GM18517 (cell line): ENCODE measurements around the gene OSGEPL1.
A peak's percentile ranks its signal among the peaks of the same experiment; 100 is the strongest.
"Not testable (repeated sequence)": the region's sequence is repeated elsewhere in the genome, so short reads cannot be mapped to it uniquely, and the experiment has no call there.

ENCODE experiments used
- ATAC-seq: cut with Tn5 transposase; IDR thresholded peaks from one replicate; pipeline ENCODE4 v1.9.1; 2021; ENCODE audit warnings: mild to moderate bottlenecking, moderate library complexity; ENCODE audit not compliant: unreplicated experiment

Gene OSGEPL1

GRCh38 chr2:189762551-189763298 is at the start of gene OSGEPL1:
TSS of gene OSGEPL1 (minus strand) at chr2:189762792. CDS start at chr2:189761640, 1,152 bp downstream.
- peak; percentile 96 for ATAC-seq

GRCh38 chr2:189803431-189803830 is 40.8 kb upstream of the OSGEPL1 start:
- no peak for ATAC-seq

DNA sequence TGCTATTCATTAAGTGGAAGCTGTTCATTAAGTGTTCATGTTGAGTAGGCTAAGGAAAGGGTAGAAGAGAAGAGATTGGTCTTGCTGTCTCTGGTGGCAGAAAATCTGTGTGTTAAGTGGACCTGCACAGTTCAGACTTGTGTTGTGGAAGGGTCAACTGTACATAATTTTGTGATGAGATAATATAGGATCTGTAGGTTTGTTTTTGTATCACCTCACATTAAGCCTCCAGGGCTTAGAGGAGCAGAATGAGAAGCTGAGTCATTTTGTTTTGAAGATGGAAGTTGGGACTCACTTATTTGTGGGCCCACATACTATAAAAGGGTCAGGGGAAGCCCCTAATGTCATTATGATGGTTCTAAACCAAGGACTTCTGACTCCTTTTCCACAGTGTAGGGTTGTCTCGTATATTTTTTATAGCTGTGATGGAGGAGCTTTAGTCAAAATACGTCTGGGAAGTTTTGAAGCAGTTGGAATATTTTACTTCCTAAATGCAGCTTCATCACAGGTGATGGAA is 39.9 kb upstream of the OSGEPL1 start:
- no peak for ATAC-seq

DNA sequence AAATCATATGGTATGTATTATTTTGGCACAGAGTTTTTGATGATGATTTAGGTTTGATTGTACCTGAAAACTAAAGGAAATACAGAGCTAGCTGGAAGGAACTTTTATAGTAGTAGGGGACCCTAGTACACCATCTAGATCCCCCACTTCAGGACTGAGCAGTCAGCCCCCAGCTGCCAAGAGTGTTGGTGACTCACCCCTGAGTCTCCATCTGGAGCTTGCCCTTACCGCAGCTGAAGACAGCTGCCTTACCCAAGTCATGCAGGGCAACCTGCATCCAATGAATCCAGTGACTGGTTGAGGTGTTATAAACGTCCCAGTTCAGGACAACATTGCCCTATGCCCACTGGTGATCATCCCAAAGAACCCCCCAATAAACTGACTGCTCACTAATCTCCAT is 36.9 kb upstream of the OSGEPL1 start:
- no peak for ATAC-seq

DNA sequence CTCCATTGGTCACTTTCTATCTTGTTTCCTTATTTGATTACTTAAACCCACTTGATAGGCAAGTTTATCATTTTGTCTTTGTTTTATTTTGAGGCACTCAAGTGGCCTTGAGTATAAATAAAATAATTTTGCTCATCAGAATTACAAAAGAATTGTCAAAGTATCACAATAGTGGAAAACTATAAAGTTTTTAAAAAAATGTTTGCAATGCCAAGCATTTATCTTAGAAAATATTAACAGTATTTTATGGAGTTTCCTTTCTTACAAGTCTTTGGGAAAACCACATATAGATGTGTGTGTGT is 36.4 kb upstream of the OSGEPL1 start:
- ATAC-seq = no peak

- peak; percentile 86 for ATAC-seq
Observed at GRCh38 chr2:189798312-189799029, 35.9 kb upstream of the OSGEPL1 start.

DNA sequence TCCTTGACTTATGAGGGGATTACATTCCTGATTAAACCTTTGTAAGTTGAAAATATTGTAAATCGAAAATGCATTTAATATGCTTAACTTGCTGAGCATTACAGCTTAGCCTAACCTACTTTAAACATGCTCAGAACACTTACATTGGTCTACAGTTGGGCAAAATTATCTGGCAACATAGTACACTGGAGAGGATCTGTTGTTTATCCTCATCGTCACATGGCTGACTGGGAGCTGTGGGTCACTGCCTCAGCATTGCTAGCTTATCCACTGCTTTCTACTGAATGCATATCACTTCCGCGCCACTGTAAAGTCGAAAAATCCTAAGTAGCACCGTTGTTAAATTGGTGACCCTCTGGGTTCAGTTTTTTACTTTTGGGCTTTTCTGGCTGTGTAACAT is 35.3 kb upstream of the OSGEPL1 start:
- ATAC-seq = no peak

- no peak for ATAC-seq
Observed at GRCh38 chr2:189794310-189794709, 31.7 kb upstream of the OSGEPL1 start.

DNA sequence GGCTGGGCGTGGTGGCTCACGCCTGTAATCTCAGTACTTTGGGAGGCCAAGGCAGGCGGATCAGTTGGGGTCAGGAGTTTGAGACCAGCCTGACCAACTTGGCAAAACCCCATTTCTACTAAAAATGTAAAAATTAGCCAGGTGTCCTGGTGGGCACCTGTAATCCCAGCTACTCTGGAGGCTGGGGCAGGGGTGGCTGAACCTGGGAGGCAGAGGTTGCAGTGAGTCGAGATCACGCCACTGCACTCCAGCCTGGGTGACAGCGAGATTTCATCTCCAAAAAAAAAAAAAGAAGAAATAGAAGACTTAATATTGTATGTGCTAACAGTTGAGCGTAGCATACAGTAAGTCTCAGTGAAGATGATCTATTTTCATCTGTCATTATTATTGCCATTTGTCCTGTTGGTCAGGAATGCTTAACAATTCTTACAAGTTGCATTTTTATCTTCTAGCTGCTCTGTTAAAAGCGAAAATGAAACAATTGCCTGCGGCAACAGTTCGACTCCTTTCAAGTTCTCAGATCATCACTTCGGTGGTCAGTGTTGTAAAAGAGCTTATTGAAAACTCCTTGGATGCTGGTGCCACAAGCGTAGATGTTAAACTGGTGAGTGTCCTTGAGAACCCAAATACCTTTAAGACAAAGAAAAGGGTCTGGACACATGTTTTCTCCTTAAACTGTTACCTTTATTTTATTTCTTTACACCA is 28.9 kb upstream of the OSGEPL1 start:
- no peak for ATAC-seq

DNA sequence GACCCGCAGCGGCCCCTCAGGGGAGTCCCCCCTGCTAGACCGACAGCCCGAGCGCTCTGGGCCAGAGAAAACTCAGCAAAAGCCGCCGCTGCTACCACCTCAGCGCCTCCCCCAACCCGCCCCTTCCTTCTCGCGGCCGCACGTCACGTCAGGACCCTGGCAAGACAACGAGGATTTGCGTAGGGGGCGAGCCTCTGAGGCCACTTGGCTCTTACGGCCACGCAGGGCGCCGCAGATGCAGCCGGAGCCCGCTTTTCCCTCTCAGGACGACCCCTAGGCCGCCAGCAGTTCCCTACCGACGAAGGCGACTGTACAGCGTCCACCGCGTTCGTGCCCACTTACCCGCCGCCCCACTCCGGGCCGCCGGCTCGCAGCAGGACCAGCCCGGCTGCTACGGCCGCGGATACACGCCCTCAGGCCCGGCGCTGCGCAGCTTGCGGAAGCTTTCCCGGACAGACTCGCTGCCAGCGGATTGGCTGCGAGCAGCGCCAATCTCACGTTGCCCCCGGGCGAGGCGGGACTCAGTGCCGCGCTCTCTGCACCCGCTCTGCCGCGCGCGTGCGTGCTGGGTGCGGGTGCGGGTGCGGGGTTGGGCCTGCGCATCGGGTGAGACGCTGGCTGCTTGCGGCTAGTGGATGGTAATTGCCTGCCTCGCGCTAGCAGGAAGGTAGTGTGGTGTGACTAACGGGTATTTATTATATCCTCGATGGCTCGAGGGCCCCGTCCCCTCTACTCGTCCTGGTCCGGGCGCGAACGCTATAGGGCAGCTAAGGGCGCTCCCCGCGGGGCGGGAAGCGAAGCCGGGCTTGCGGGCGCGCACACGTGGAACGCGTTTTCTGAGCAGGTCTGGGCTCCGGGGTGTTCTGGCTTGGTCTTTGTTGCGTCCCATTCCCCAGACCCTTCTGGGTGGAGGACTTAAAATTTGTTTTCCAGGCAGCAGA is 21.6 kb upstream of the OSGEPL1 start, which contains the start of the genes ORMDL1 and PMS1:
Gene ORMDL1 (minus strand): TSS at position 413 of the 941 bp plus-strand sequence. CDS start 1,744 bp downstream, outside the sequence.
Gene PMS1 (plus strand): TSS at position 524 of the 941 bp plus-strand sequence. CDS start 7,360 bp downstream, outside the sequence.
- peak; percentile 93 for ATAC-seq

DNA sequence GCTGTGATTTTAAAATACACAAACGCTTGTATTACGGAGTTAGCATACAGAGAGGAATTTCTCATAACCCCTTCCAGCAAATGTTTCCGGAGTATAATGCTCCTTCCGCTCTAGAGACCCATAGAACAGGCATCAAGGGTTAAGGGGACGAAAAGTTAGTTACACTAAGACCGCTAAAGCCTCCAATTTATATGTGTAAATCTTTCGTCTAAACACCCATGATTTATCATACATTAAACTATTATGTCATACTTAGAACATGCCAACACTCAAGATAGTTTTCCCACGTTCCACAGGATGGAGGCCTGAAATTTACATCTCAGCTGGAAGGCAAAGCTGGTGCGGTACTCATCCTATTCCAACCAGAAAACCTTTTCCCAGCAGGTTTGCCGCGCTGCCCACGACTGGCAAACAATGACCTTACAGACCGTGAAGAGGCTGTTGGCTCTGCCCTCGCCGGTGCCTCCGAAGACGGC is 20.9 kb upstream of the OSGEPL1 start:
- ATAC-seq = peak; percentile 21

DNA sequence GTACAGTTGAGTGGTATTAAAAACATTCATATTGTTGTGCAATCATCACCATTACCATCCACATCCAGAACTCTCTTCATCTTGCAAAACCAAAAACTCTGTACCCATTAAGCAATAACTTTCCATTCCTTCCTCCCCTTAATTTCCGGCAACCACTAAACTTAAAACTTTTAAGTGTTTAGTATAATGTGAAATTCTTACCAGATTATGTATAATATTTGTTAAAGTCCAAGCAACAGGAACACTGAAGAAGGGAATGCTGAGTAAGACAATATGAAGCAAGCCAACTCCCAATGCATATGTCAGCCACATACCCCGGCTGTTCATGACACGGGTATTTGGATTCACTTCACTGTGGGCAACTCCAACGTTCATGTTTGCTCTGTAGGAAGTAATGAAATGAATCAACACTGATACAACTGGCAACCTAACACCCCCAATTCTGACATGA is 19.7 kb upstream of the OSGEPL1 start:
- ATAC-seq = no peak

GRCh38 chr2:189772212-189772611 is 9.6 kb upstream of the OSGEPL1 start:
- no peak for ATAC-seq

- ATAC-seq = no peak
Observed at GRCh38 chr2:189770590-189771322, 8.2 kb upstream of the OSGEPL1 start.

- no peak for ATAC-seq
Observed at GRCh38 chr2:189763908-189764661, 1.5 kb upstream of the OSGEPL1 start.

GRCh38 chr2:189762229-189762550 is 402 bp downstream of the OSGEPL1 start:
- no peak for ATAC-seq

GRCh38 chr2:189760154-189760553 is 2.4 kb downstream of the OSGEPL1 start:
- ATAC-seq = not testable (repeated sequence)

- ATAC-seq = no peak
Observed at GRCh38 chr2:189756311-189756952, 6.2 kb downstream of the OSGEPL1 start.
